A673 (cell line): ENCODE results near the gene CPN2.

ENCODE experiments used
- CTCF ChIP-seq: fragments of 300-800, 200-600 bp; sonication (generic); conservative IDR thresholded peaks from 2 replicates; pipeline ENCODE4 v1.5.1; 2017; ENCODE audit warnings: low read depth, mild to moderate bottlenecking, antibody characterized with exemption, low read length, moderate library complexity, mixed read lengths
- EZH2 ChIP-seq: fragments of 200-600 bp; sonication (generic); IDR thresholded peaks from 2 replicates; pipeline ENCODE4 v1.6.1; 2017; ENCODE audit warnings: borderline replicate concordance, low read depth, mild to moderate bottlenecking, mixed read lengths, antibody characterized with exemption, low read length; ENCODE audit not compliant: poor library complexity, severe bottlenecking

DNA sequence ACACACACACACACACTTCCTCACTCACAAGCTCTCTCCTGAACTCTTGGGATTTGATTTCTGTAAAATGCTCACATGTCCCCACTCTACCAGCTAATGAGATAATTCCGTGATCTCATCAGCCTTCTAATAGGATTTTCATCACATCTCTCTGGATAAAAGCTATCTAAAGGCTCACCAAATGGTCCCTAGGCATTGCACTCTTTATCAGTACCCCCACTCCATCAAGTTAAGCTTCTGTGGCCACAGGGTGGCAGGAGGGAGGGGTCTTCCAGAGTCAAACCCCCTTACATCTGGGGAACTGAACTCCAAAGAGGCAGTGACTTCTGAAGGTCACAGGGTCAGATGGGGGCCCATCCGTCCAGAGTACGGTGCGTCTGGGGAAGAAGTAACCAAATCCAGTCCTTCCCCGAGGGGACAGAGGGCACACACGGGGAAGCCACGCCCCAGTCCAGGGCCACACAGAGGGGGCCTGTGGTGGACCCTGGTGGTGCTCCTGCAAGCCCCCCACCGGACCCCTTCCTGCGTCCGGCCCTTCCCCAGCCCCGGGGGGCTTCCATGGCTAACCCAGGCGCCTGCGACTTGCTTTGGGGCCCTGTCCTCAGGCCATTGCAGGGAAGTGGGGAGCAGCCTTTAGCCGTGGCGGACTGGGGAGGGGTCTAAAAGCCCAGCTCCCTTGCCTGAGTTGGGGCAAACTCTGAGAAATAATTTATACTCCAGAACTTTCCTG lies 25.5 kb downstream of the CPN2 start:
- TF ChIP-seq EZH2 (no peak), CTCF (no peak)
